HG03520 (cell line): ENCODE results near the gene MTFR1L.

Source experiments
- ATAC-seq: cut with Tn5 transposase; IDR thresholded peaks from one replicate; pipeline ENCODE4 v1.9.1; 2021; ENCODE audit warnings: mild to moderate bottlenecking, moderate library complexity; ENCODE audit not compliant: unreplicated experiment

Gene MTFR1L

DNA sequence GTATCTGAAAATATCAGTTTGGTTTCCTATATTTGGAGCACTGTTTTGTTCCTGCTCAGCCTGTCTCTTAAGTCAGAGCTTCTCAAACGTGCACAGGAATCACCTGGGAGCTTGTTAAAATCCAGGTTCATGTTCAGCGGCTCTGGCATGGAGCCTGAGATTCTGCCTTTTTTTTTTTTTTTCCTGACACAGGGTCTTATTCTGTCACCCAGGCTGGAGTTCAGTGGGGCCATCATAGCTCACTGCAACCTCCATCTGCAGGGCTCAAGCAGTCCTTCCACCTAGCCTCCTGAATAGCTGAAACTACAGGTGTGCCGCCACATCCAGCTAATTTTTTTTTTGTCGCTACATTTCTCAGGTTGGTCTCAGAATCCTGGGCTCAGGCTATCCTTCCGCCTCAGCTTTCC, 32.0 kb upstream of the MTFR1L start:
- no peak for ATAC-seq

DNA sequence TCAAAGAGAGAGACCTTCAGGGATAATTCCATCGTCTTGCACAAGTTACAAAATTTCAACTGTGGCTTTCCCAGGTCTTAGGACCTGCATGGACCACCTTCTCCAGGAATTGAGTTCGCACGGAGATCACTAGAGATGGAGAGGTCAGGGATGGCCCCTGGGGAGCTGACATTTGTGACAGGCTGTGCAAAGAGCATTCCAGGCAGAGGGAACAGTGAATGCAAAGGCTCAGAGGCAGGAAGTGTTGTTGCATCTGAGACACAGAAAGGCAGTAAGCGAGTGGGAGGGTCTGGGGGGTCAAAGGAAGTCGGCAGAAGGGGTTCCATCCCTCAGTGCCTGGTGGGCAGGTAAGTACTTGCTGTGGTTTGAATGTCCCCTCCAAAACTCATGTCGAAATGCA, 29.3 kb upstream of the MTFR1L start:
- no peak for ATAC-seq

DNA sequence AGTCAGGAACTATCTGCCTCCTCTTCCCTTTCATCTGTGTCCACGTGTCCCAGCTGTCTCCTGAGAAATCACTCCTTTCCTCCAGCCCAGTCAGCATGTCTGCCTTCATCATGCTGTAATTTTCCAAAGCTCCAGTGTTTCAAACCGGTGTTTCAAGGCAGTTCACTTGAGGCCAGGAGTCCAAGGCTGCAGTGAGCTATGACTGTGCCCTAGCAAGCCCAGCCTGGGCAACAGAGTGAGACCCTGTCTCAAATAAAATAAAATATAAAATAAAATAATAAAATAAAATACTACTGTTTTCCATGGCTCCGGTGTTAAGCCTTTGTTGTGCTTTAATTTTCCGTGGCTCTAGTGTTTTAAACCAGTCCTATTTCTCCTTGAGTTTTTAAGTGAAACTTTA, 27.6 kb upstream of the MTFR1L start:
- ATAC-seq, result no peak

DNA sequence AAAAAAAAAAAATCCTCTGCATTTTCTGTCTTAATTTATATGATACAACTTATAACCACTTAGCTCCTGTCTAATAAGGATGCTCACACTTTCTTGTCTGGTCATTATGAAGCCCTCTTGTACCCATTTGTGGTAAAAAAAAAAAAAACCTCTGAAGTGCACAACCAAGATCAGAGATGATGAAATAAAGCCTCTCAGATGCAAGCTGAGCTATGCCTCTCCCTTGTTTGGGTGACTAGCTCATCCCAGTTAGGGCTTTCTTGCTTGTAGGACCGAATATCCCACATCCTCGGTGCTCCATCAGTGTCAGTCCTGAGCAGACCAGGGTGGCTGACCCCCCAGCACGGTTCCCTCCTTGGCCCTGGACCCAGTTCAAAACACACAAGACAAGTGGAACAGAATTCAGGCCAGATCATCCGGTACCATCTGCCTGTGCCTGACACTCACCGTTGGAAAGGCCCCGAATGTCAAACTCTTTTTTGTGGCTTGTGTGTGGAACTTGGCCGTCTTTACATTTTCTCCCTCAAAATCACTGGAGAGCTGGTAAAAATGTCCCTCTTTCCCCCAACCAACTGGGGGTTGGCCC, 26.1 kb upstream of the MTFR1L start:
- ATAC-seq, result no peak

DNA sequence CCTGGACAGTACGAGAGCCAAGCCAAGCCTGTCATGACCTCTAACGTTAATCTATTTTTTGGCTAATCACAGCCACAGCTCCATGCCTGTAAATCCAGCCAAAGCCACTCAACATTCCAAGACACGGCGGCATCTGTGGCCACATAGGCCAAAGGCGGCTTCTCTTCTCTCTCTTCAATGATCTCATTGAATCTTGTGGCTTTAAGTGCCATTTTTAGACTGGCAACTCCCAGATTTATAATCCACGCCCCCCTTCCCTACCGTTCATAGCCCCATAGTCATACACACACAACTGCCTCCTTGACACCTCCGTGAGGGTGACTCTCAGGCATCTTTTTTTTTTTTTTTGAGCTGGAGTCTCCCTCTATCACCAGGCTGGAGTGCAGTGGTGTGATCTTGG, 25.4 kb upstream of the MTFR1L start:
- ATAC-seq, result no peak

DNA sequence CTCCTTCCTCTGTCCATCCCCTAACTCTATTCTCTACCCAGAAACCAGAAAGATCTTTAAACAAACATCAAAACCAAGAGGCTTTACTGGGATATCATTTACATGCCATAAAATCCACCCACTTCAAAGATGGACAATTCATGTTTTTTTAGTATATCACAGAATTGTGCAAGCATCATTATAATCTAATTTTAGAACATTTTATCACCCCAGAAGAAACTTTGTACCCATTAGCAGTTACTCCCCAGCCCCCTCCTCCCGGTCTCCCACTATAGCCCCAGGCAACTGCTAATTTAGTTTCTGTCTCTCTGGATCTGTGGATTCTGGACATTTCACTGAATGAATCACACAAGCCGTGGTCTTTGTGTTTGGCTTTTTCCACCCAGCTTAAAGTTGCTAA, 24.5 kb upstream of the MTFR1L start:
- ATAC-seq, result no peak

DNA sequence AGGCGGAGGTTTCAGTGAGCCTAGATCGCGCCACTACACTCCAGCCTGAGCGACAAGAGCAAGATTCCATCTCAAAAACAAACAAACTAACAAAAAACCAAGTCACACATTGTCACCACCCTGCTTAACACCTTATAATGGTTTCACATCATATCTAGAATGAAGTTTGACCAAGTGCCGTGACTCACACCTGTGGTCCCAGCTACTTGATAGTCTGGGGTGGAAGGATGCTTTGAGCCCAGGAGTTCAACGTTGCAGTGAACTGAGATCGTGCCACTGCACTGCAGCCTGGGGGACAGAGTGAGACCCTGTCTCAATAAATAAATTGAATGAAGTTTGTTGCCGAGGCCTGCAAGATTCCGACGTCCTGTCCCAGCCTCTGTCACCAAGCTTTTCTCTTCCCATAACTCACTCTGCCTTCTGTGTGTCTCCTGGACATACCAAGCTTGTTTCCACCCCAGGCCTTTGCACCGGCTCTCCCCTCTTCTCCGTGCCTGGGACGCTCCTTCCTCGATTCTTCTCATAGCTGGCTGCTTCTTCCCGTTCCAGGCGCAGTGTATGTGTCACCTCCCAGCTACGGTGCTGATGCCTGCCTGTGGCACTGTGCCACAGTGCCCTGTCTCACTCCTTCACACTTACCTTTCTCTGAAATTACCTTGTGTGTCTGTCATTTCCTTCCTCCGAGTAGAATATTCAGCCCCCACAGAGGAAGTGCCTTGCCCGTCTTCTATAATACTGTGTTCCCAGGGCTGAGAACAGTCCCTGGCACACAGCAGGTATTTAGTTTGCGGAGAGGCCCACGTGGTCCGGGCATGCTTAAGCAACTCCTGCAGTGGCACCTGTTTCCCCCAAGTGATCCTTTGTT, 23.6 kb upstream of the MTFR1L start:
- no peak for ATAC-seq

DNA sequence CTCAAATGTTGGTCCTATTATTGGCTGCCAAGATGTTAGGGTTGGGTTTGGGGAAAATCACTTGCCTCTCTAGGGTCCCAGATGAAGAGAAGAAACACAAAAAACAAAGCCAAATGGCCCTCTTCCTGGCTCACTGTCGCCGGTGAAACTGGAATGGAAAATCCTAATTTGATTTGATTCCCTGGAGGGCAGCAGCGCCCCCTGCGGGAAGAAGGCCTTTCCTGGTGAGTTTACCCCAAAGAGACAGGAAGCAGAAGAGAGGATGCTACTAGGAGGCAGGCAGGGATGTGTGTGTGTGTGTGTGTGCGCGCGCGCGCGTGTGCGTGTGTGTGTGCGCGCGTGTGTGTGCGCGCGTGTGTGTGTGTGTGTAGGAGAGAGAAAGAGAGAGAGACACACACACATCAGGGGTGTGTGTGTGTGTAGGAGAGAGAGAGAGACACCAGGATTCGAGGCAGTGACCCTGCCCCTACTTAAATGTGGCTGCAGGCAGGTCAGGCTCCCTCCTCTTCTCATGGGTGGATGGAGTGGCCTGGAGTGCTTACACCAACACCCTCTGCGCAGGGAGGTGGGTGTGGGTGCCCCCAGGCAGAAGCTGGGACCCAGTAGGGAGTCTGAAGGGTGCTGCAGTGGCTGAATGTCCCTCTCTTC, 22.8 kb upstream of the MTFR1L start:
- ATAC-seq, result no peak

DNA sequence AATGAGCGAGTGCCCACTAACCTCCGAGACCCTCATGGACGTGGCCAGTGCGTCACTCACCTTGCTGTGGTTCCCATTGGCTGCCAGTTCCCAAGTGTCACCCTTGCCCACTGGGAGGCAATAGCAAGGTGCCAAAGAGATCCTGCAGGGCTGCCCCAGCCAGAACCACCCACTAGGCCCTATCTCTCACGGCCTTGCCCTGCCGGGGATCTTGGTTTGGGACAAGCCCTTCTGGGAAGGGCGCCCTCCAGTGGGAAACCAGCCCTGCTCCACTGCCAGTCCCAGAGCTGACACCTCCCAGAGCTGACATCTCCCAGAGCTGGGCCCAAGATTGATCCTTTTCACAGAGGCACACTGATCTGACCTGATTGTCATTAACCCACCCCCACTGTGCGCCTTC, 21.8 kb upstream of the MTFR1L start:
- ATAC-seq, result no peak

DNA sequence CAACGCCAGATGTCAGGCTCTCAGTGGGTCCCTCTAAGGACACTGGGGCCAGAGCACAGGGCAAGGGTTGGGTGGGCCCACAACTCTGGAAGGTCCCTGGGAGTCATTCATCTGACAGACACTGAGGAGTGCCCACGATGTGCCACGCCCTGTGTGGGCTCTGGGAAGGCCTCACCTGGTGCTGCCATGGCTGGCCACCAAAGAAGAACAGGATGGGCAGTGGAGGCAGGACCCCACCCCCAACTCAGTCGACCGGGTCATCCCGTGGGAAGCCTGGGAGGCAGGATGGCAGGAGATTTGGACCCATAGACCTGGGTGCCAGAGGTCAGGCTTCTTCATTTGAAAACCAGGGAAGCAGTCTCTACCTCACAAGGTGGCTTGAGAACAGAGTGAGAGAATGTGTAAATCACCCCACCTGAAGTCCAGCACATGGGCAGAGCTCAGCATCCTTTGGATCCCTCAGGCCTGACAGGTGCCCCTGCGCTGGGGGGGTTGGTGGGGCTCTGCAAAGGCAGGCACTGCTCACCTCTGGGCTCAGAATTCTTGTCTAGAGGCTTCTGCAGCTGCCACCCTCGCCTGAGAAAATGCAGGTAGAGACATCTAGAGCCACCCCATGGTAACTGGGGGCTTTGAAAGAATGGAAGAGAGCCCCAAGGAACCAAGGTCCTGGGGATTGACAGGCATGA, 20.9 kb upstream of the MTFR1L start:
- ATAC-seq, result no peak

DNA sequence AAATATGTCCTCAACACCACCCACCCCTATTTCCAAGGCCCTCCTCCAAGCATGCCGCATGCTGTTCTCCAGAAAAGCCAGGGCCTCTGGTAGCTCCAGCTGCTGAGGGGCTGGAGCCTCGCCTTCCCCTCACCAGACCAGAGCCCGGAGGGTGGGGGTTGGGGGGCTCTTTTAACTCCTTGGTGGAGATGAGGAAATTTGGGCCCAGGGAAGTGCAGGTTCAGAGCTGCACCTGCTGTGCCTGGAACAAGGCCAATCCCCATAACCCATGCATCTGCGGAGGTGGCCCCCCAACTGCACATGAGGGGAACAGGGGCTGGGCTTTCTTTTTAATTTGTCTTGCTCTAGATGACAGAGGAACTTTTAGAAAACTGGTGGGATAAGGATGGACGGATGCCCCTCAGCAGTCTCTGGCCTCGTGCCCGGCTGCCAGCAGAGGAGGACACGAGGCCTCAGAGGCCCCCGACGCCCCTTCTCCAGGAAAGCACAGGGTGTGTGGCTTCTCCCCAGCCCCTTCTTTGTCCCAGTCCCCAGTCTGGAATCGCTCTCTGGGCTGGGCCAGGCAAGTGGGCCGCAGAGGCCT, 20.3 kb upstream of the MTFR1L start:
- no peak for ATAC-seq

DNA sequence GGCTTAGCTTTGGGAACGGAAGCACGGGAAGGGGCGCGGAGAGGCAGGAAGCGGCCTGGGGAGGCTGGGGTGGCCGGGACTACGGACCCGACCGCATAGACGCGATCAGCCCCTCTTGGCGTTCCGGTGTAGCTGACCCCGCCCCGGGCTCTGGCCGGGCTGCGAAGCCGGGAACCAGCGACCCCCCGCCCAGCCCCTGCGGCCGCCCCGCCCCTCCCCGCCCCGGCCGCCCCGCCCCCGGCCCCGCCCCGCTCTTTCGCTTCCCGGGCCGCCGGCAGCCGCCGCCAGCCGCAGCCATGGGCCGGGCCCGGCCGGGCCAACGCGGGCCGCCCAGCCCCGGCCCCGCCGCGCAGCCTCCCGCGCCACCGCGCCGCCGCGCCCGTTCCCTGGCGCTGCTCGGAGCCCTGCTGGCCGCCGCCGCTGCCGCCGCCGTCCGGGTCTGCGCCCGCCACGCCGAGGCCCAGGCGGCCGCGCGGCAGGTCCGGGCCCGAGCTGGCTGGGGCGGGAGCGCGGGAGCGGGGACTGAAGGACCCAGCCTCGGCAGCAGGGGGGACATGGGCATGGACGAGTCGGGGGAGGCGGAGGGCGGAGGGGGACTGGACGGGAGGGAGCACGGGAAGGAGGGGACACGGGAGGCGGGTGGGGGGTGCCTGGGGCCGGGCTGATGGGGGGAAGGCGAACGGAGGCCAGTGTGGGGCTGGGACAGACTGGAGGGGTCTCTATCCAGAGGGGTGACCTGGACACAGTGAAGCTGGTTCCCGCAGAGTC, 19.6 kb upstream of the MTFR1L start, which contains the start of gene SELENON:
TSS of gene SELENON (plus strand) at position 259 of the 768 bp plus-strand sequence. CDS start at position 297, 38 bp downstream.
- ATAC-seq, result no peak

DNA sequence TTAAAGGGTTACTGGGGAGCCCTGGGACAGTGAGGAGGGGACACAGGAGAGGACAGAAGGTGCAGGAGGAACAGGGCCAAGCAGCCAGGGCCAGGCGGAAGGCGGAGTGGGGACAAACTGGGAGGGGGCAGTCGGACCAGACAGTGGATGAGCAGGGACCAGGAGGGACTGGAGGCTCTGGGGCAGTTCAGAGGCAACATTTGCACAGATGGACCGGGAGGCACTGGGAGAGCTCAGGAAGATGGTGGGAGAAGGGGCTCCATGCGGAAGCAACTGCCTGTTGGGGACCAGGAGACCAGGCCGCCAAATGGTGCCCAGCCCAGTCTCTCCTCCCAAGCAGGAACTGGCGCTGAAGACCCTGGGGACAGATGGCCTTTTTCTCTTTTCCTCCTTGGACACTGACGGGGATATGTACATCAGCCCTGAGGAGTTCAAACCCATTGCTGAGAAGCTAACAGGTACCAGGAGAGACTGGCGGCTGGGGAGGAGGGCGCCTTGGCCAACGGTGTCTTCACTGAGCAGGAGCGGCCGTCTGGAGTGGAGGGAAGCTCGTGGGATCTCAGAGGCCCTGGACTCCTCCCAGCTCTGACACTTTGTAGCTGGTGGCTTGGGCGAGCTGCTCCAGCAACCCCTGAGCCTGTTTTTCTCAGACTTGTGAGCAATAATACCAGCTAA, 18.9 kb upstream of the MTFR1L start:
- ATAC-seq, result no peak

DNA sequence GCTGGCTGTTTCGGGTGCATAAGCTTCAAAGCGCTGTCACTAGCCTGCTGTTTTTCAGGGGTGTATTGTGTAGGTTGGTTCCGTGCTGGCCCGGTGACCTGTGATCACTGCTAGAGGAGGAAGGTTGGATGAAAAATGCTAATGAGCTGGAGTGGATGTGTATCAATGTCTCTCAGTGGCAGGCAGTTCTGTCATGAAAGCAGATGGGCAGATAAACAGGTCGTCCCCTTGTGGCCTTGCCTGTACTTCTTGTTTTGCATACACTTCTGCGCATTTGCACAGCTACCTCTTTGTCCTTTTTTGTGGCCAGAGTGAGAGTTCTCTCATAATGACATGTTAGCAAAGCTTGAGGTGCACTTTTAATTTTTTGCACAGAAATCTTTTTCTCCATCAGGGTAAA, 16.8 kb upstream of the MTFR1L start:
- ATAC-seq, result no peak

DNA sequence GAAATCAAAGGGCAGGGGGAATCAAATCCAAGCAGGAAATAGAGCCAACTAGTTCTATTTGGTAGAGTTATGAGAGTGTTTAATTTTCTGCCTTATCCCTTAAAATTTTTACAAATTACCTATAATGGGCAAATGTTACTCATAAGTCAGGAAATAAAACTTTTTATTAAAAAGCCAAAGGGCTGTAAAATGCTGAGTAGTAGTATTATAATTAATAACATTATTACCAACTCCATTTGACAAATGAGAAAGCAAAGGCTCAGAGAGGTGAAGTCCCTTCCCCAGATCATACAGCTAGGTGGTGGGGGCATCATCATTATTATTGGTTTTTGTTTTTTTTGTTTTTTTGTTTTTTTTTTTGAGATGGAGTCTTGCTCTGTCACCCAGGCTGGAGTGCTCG, 16.4 kb upstream of the MTFR1L start:
- no peak for ATAC-seq

DNA sequence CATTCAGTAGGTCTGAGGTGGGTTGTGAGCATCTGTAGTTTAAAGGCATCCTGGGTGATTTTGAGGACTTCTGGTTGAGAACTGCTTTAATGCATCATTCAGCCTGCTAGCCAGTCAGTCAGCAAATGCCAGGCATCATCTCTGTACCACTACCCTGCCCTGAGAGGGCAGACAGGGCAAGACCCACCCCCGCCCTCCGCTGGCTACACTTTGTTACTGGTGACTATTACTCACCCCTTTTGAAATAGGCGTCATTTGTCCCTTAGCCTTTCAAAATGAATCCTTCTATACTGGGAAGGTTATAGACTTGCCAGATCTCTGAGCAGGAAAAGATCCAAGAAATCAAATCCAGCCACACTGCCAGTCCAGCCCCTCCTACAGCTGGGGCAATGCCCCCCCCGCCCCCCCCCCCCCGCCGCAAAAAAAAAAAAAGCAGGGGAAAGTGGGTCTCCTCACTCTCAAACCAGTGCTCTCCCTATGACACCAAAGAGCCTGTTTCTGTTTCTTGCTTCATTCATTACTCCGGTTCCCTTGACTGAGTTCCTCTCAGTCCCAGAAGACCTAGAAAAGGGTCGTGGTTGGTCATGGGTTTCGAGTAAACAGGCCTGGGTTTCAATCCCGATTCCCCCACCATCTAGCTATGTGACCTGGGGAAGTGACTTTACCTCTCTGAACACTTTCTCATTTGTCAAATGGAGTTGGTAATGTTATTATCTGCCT, 15.3 kb upstream of the MTFR1L start:
- ATAC-seq, result no peak

DNA sequence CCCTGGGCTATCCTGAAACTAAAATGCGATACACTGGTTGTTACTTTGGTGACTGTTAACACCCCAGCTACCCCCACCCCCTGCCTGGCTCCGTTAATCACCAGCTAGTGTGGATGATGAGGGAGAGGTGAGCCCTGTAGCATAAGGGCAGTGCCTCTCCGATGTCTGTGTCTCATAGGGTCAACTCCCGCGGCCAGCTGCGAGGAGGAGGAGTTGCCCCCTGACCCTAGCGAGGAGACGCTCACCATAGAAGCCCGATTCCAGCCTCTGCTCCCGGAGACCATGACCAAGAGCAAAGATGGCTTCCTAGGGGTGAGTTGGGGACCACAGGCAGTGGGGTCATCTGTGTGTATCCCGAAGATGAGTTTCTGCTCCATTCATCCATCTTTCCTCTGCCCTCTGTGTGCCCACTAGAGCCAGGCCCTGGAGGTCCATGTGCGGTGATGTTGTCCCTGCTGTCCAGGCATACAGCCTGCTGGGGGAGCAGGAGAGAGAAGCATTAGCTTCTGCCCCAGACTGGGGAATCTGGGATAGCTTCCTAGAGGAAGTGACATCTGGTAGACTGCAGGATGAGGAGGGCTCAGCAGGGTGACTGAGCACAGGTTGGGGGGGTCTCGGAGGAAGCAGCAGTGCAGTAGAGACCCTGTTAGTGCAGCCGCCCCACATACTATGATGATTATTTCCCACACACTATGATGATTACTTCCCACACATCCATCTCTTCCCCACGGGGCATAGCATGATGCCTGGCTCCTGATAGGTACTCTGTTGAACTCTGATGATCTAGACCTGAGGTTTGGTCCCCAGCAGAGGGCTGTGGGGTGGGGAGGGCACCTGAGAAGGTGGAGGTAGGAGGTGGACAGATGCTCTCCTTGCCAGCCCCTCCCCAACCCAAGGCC, 14.5 kb upstream of the MTFR1L start:
- no peak for ATAC-seq

DNA sequence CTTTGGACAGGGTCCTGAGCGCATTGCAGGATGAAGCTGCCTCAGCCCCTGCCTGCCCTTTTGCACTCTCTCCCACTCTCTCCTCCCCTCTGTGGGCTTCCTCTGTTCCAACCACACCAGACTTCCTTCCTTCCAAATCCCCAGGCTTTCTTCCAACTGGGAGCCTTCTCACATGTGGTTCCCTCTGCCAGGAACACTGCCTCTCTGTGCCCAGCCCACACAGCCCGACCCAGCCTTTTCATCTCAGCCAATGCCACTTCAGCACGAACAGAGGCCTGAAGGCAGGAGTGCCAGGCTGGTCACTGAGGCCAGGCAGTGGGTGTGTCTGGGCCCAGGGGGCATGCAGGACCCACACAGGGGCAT, 13.9 kb upstream of the MTFR1L start:
- no peak for ATAC-seq
